GM18951 (cell line): ENCODE measurements around the gene ADORA2B.

Experiments used
- POLR2A ChIP-seq: IDR thresholded peaks from 4 replicates; pipeline ENCODE4 v1.6.1; 2011; ENCODE audit warnings: mild to moderate bottlenecking; ENCODE audit not compliant: insufficient read length, insufficient read depth; ENCODE audit errors: extremely low read depth
- in situ Hi-C: fragments of 300-500 bp; cut with MboI; formaldehyde crosslinking; loops from one replicate; pipeline ENCODE4 v1.12.0; 2022; ENCODE audit warnings: low sequenced_read_pairs, mixed read lengths, inconsistent platforms; ENCODE audit not compliant: unreplicated experiment

Gene ADORA2B

GRCh38 chr17:15999141-15999973 lies 54.4 kb downstream of the ADORA2B start, which contains the start of the genes TTC19 and ZSWIM7:
Gene TTC19, plus strand, starts transcription at chr17:15999824. Its CDS starts 25 bp downstream, at chr17:15999849.
Gene ZSWIM7, minus strand, starts transcription at chr17:15999704. Its CDS starts 110 bp downstream, at chr17:15999594.
- TF ChIP-seq POLR2A, result peak; percentile 98
- in situ Hi-C loops, result loop anchor here (10.0 kb wide), 1 partner anchor 165 kb away; no protein-coding TSS in a partner anchor

GRCh38 chr17:15999974-16000827 lies 55.3 kb downstream of the ADORA2B start:
- TF ChIP-seq POLR2A, result no peak
- in situ Hi-C loops, result loop anchor here (10.0 kb wide), 1 partner anchor 165 kb away; no protein-coding TSS in a partner anchor

GRCh38 chr17:16001226-16001897 lies 56.4 kb downstream of the ADORA2B start:
- no peak for TF ChIP-seq POLR2A
- in situ Hi-C loops, result no loop called here

- in situ Hi-C loops, result no loop called here
These were observed 57.9 kb downstream of the ADORA2B start for GRCh38 chr17:16002708-16003260.

GRCh38 chr17:16003841-16004240 lies 58.9 kb downstream of the ADORA2B start:
- no peak for TF ChIP-seq POLR2A
- in situ Hi-C loops, result no loop called here

More at GRCh38 chr17:16002708-16003260, 57.9 kb downstream of the ADORA2B start:
- TF ChIP-seq POLR2A, result no peak

GRCh38 chr17:16005636-16006035 lies 60.7 kb downstream of the ADORA2B start:
- in situ Hi-C loops, result no loop called here
- TF ChIP-seq POLR2A, result no peak

- no peak for TF ChIP-seq POLR2A
- in situ Hi-C loops, result no loop called here
These were observed 62.5 kb downstream of the ADORA2B start for GRCh38 chr17:16007439-16007838.

- no peak for TF ChIP-seq POLR2A
- in situ Hi-C loops, result no loop called here
These were observed 69.0 kb downstream of the ADORA2B start for GRCh38 chr17:16013943-16014407.

- TF ChIP-seq POLR2A, result no peak
- in situ Hi-C loops, result no loop called here
These were observed 74.4 kb downstream of the ADORA2B start for GRCh38 chr17:16019347-16019746.

GRCh38 chr17:16023881-16024280 lies 79.0 kb downstream of the ADORA2B start:
- in situ Hi-C loops, result no loop called here
- TF ChIP-seq POLR2A, result no peak

- in situ Hi-C loops, result no loop called here
These were observed 80.3 kb downstream of the ADORA2B start for GRCh38 chr17:16025202-16025601.

More at GRCh38 chr17:16025202-16025601, 80.3 kb downstream of the ADORA2B start:
- no peak for TF ChIP-seq POLR2A
